Subcutaneous abdominal adipose tissue (tissue), 5 donors: ENCODE measurements around the gene TTI1.

Source experiments
- H3K27ac ChIP-seq: one replicate; pipeline ENCODE4 v1.7.0; 2013; ENCODE audit warnings: low read depth, mild to moderate bottlenecking, inconsistent platforms, low read length, moderate library complexity
- H3K27me3 ChIP-seq, 5 donors: one replicate each; pipeline ENCODE4 v1.7.0; 2013; ENCODE audit warnings: low read length in 5 of 5, inconsistent platforms in 1 of 5; ENCODE audit not compliant: control insufficient read depth in 5 of 5, insufficient read depth in 4 of 5
- H3K36me3 ChIP-seq, 5 donors: one replicate each; pipeline ENCODE4 v1.7.0; 2013; ENCODE audit warnings: low read length in 5 of 5; ENCODE audit not compliant: control insufficient read depth in 5 of 5, insufficient read depth in 5 of 5
- H3K4me1 ChIP-seq, 5 donors: one replicate each; pipeline ENCODE4 v1.7.0; 2013; ENCODE audit warnings: low read length in 5 of 5, mild to moderate bottlenecking in 3 of 5, moderate library complexity in 1 of 5; ENCODE audit not compliant: control insufficient read depth in 5 of 5, insufficient read depth in 5 of 5
- H3K4me3 ChIP-seq, 5 donors: one replicate each; pipeline ENCODE4 v1.7.0; 2013; ENCODE audit warnings: low read length in 5 of 5, low read depth in 1 of 5
- H3K9ac ChIP-seq, 5 donors: one replicate each; pipeline ENCODE4 v1.7.0; 2013; ENCODE audit warnings: low read length in 5 of 5, mild to moderate bottlenecking in 4 of 5, moderate library complexity in 3 of 5
- H3K9me3 ChIP-seq, 5 donors: one replicate each; pipeline ENCODE4 v1.7.0; 2013; ENCODE audit warnings: low read length in 5 of 5; ENCODE audit not compliant: control insufficient read depth in 5 of 5
- donor health status: healthy.
- donor health status: healthy.
- donor health status: healthy.
- donor health status: healthy.
- donor health status: healthy.

TTI1 gene

DNA sequence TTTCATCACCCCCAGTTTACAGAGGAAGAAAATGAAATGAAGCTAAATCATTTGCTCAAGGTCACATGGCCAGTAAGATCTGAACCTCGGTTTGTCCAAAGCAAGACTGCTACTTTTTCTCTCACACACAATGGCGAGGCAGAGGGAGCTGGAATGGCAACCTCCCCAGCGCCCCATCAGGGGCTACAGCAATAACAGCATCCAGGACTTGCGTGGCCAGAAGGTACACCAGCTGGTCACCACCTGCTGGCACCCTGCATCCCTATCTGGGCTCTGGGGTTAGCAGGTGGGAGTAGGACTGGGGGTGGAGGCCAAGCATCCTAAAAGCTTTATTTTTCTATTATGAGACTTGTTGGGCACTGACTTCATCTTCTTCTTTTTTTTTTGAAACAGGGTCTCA, 41.3 kb downstream of the TTI1 start:
- peaks cover 3 to 29% (median 17%) of the 10 kb centered on the region in 5 donors for H3K4me1 ChIP-seq
- no peaks in the 10 kb centered on the region for H3K9me3 ChIP-seq
- peak overlapping the region in 1 of 5 donors; percentile 5 for H3K9ac ChIP-seq
- peaks cover 6 to 57% (median 38%) of the 10 kb centered on the region in 5 donors for H3K36me3 ChIP-seq
- no peaks in the 10 kb centered on the region for H3K27me3 ChIP-seq
- no peak overlapping the region for H3K27ac ChIP-seq
- no peak overlapping the region for H3K4me3 ChIP-seq

DNA sequence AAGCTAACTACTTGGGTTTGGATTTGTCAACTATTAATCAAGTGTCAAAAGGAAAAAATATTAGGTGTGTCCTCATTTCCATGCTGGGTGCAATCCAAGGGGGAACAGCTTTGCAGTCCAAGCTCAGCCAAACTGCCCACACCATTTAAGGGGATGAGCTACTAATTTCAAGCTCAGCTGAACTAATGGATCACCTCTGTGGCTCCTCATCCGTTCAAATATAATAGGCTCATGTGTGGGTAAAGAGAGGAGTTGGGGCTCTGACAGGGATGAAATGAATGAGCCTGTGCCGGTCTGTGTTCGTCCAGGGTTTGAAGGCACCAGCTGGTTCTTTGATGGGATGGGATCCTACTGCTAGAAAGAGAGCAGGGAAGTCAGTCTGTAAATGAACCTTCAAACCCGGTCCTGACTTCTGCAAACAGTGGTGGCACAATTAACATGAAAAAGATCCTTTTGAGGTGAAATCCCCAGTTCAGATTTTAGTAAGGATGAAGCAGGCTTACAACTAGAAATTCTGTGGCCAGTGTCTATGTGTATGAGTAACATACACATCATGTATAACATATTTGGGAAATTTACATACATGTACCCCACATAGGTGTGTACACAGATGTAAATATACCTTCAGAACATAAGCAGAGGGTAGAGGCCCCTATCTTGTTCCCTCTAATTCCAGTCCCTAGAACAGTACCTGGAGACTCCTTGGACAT, 41.9 kb downstream of the TTI1 start:
- H3K9me3 ChIP-seq = no peaks in the 10 kb centered on the region
- peak overlapping the region in 1 of 5 donors; percentile 5 for H3K9ac ChIP-seq
- H3K4me3 ChIP-seq = no peak overlapping the region
- peaks cover 6 to 51% (median 32%) of the 10 kb centered on the region in 5 donors for H3K36me3 ChIP-seq
- no peak overlapping the region for H3K27ac ChIP-seq
- H3K27me3 ChIP-seq = no peaks in the 10 kb centered on the region
- H3K4me1 ChIP-seq = peaks cover 4 to 35% (median 23%) of the 10 kb centered on the region in 5 donors

DNA sequence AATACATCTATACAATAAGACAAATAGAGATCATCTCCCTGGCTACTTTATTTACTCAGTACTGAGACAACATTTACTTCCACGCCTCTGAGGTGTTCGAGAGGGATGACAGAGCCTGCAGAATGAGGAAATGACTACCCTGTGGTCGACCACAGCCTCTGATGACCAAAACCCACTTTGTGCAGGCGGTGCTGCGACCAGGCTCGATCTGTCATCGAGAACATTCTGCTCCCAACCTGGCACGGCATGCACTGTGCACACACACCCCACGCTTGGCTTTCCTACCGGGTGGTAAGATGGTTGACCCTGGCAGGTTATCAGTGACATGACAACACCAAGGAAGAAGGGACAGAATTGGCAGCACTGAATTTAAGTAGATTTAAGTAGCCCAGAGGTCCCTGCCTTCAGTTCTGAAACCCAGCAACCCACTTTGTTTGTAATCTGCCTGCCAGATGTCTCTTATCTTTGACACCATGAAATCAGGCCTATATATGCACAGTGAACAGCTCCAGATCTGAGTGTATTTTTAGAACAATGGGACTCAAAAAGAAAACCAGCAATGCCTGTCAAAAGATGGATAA, 42.6 kb downstream of the TTI1 start:
- Histone ChIP-seq H3K4me3 (no peak overlapping the region), H3K36me3 (peaks cover 5 to 44% (median 26%) of the 10 kb centered on the region in 5 donors)

DNA sequence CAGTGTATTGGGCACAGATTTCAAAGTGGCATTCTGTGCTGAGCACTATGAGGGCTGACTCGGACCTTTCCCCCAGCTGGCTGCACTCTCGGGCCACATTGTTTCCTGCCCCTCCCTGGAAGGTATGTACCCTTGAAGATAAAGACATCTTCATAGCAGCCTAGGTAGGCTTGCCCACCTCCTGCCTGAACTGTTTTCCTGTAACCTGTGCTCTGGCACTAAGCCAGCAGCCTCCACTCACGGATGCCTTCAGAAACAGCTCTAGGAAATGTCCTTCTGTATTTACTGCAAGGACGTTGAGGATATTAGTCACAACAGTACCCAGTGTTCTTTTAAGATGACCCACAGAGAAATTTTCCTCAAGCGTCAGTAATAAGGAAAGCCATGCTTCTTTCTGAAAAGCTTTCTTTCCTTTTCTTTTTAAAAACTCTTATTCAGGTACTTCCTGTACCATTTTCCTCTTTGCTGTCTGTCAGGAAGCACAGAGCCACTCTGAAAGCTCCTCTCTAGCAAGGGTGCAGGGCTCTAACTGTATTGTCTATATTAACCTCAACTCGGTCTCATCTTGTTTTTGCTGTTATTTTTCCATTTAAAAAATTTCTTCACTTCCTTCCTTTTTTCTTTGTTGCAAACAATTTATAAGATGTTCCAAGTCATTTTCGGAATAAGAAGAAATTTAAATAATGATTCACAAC, 43.5 kb downstream of the TTI1 start:
- Histone ChIP-seq H3K4me3 (no peak overlapping the region), H3K9me3 (no peaks in the 10 kb centered on the region), H3K27me3 (no peaks in the 10 kb centered on the region), H3K27ac (no peak overlapping the region), H3K4me1 (peaks cover 4 to 41% (median 36%) of the 10 kb centered on the region in 5 donors), H3K36me3 (peaks cover 0 to 35% (median 17%) of the 10 kb centered on the region in 5 donors), H3K9ac (no peak overlapping the region)

More for the DNA sequence above, 42.6 kb downstream of the TTI1 start:
- Histone ChIP-seq H3K27me3 (no peaks in the 10 kb centered on the region), H3K27ac (no peak overlapping the region), H3K9me3 (no peaks in the 10 kb centered on the region), H3K4me1 (peaks cover 4 to 36% (median 29%) of the 10 kb centered on the region in 5 donors), H3K9ac (no peak overlapping the region)

DNA sequence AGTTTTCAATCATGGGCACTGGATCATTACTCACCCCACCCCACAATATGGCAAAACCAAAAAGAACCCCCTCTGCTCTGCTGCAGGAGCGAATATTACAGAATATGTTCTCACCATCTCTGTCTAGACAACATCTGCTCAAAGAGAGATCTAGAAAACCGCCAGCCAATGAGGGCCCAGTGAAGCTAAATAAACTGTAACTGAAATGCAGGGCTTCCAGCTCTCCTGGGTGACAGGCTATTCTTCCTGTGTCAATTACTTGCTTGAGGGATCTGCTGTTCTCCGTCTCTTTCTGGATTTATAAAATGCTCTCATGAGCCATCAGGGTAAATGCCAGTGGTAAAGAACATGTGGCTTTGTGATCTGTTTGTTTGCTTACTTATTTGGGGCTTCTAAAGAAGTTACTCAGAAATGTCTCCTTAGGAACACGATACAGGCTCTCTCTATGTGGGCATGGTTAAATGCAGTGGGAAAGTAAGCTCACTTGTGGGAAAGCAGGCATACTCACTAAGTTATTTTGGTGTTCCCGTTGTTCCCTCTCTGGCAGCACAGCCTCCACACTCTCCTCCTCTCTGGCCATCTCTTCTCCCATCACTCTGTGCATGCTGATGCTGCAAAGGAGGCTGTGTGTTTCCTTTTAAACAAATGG, 44.8 kb downstream of the TTI1 start:
- no peak overlapping the region for H3K27ac ChIP-seq
- H3K27me3 ChIP-seq = no peaks in the 10 kb centered on the region
- no peak overlapping the region for H3K9ac ChIP-seq
- peaks cover 0 to 30% (median 9%) of the 10 kb centered on the region in 5 donors for H3K36me3 ChIP-seq
- peaks cover 10 to 52% (median 45%) of the 10 kb centered on the region in 5 donors for H3K4me1 ChIP-seq
- no peak overlapping the region for H3K4me3 ChIP-seq
- H3K9me3 ChIP-seq = no peaks in the 10 kb centered on the region

DNA sequence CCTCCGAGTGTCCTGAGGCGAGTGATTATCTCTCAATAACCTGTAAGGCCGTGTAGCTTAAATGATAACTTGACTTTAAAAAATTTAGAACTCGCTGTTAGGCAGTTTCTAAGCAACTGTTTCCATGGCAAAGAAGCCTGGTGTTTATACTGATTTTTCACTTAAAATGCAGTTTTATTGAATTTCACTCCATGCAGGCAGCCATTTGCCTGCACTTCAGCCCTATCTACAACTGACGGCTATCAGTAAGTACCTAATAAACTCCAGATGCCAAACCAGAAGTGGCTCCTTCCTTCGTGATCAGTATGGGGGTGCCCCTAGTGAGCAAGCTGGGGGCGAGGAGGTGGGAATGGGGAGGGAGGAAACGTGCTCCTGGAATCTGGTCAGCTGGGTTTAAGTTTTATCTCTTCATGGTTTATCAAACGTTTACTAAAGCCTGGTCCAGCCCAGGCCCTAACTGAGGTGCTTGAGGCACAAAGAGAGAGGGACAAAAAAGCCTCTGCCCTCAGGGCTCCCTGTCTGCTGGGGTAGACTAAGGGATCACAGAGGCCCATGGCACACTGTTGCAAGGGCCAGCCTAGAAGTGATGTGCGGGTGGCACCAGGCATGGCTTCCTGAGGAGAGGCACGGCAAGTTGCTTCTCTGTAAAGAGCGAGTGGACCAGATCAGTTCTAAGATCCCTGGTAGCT, 45.5 kb downstream of the TTI1 start:
- Histone ChIP-seq H3K36me3 (peaks cover 0 to 34% (median 12%) of the 10 kb centered on the region in 5 donors), H3K27ac (peak overlapping the region; percentile 58), H3K9me3 (no peaks in the 10 kb centered on the region), H3K4me1 (peaks cover 10 to 52% (median 45%) of the 10 kb centered on the region in 5 donors), H3K9ac (peak overlapping the region in 1 of 5 donors; percentile 9), H3K27me3 (no peaks in the 10 kb centered on the region), H3K4me3 (no peak overlapping the region)

DNA sequence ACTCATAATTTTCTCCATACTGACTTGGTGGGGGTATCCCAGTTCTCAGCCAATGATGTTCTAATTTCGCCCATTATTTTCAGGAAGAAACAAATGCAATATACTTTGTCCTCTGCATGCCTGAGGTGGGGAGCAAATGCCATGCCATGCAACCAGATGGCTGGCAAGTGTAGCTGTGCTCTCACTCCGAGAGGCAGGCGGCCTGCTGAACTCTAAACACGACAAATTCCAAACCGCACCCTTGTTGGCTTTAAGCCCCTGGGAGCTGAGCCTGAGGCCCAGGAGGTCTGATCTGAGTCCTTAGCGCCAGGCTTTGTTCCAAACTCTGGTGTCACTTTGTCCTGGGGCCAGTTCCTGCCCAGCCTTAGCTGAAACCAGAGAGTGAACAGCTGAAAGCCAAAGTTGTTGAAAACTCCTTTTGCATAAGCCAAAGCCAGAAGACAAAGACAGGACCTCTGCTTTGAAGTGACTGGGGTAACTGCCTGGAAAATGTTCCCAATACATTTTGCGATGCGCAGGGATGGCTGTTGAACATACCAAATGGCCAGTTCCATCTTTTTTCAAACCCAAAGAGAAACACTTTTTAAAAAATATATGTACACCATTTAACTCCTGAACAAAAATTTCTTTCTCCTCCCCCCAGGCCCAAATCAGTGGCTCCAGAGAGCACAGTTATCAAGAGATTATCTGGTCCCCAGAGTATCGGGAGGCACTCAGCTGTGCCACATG, 46.2 kb downstream of the TTI1 start:
- Histone ChIP-seq H3K27ac (peak overlapping the region; percentile 58), H3K4me1 (peaks cover 10 to 52% (median 45%) of the 10 kb centered on the region in 5 donors)

DNA sequence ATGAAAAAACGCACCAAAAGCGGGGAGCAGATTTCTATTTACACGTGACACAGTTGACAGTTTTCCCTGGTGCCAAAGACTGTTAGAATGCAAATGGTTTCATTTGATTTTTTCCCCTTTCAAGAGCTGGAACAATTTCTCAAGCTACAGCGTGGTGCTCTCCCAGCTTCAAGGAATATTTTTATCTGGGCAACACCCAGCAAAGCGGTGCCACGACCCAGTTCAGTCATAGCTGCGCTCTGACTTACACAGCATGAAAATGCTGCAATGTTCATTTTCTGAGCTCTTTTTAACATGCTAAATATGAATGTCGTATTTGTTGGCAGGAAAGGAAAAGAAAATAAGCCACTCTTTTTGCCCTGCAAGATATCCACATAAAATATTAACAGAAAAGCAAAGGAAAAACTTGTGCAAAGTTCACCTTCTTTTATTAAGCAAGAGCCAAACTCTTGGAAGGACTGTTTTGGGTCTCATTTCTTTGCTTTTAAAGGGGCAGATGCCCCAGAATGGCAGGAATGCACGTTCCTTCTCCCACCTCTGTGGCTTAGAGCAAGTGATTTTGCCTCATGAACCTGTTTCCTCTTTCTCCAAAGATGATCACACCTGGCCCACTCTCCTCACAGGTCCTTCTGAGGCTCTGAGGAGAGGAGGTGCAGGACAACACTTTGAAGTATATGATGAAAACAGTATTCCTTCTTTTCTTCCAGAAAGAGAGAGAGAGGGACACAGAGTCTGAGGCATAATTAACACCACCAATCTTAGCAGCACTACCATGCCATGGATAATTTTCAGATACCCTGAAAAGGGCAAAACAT, 47.0 kb downstream of the TTI1 start:
- Histone ChIP-seq H3K9ac (peak overlapping the region in 1 of 5 donors; percentile 10), H3K36me3 (peaks cover 0 to 41% (median 14%) of the 10 kb centered on the region in 5 donors), H3K9me3 (no peaks in the 10 kb centered on the region), H3K27me3 (no peaks in the 10 kb centered on the region), H3K27ac (peak overlapping the region; percentile 58), H3K4me3 (no peak overlapping the region), H3K4me1 (peaks cover 10 to 52% (median 41%) of the 10 kb centered on the region in 5 donors)

More for the DNA sequence above, 46.2 kb downstream of the TTI1 start:
- Histone ChIP-seq H3K4me3 (no peak overlapping the region), H3K9ac (peak overlapping the region in 2 of 5 donors; percentile 4 to 15), H3K36me3 (peaks cover 0 to 34% (median 12%) of the 10 kb centered on the region in 5 donors), H3K9me3 (no peaks in the 10 kb centered on the region), H3K27me3 (no peaks in the 10 kb centered on the region)
